GM12875 (cell line): Measurements from ENCODE around the gene SLC4A9.

Experiments
- H3K4me3 ChIP-seq: one replicate; pipeline ENCODE4 v1.5.1; 2011; ENCODE audit warnings: low read depth, low read length, control low read depth
- TF ChIP-seq, protein P1 (sequence below): IDR thresholded peaks from 2 replicates; pipeline ENCODE4 v1.5.1; 2011; ENCODE audit warnings: low read depth, mild to moderate bottlenecking, control low read depth, inconsistent platforms, low read length, moderate library complexity, borderline replicate concordance; ENCODE audit not compliant: insufficient read depth

SLC4A9 gene

DNA sequence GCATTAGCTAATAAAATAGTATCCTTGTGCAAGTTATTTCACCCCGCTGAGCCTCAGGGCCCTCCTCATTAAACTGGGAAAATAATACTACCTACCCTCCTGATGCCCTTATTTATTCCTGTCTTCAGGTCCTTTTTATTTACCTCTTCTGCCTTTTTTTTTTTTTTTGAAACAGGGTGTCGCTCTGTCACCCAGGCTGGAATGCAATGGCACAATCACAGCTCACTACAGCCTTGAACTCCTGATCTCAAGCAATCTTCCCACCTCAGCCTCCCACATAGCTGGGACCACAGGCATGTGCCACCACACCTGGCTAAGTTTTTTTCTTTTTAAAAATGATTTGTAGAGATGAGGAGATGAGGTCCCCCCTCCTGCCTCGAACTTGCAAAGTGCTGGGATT is 34.5 kb upstream of the SLC4A9 start:
- TF ChIP-seq, protein P1, sequence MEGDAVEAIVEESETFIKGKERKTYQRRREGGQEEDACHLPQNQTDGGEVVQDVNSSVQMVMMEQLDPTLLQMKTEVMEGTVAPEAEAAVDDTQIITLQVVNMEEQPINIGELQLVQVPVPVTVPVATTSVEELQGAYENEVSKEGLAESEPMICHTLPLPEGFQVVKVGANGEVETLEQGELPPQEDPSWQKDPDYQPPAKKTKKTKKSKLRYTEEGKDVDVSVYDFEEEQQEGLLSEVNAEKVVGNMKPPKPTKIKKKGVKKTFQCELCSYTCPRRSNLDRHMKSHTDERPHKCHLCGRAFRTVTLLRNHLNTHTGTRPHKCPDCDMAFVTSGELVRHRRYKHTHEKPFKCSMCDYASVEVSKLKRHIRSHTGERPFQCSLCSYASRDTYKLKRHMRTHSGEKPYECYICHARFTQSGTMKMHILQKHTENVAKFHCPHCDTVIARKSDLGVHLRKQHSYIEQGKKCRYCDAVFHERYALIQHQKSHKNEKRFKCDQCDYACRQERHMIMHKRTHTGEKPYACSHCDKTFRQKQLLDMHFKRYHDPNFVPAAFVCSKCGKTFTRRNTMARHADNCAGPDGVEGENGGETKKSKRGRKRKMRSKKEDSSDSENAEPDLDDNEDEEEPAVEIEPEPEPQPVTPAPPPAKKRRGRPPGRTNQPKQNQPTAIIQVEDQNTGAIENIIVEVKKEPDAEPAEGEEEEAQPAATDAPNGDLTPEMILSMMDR = no peak
- no peak overlapping the region for H3K4me3 ChIP-seq

DNA sequence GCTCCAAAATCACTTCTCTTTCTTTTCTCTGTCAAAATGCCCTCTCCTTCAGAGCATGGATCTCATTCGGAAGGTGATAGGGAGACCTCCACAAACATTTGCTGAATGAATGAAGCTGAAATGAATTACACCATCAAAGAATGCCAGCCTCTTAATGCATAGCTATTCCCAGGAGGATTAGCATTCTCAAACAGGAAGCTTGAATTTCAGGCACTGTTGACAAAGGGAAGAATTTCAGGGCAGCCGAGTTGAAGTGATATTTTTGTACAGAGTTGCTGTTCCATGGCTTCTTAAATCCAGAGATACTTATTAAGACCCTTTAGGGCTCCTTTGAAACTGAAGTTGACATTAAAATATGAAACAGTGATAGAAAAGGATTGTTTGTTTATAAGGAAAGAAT is 32.4 kb upstream of the SLC4A9 start:
- TF ChIP-seq, protein P1 = no peak
- no peak overlapping the region for H3K4me3 ChIP-seq

DNA sequence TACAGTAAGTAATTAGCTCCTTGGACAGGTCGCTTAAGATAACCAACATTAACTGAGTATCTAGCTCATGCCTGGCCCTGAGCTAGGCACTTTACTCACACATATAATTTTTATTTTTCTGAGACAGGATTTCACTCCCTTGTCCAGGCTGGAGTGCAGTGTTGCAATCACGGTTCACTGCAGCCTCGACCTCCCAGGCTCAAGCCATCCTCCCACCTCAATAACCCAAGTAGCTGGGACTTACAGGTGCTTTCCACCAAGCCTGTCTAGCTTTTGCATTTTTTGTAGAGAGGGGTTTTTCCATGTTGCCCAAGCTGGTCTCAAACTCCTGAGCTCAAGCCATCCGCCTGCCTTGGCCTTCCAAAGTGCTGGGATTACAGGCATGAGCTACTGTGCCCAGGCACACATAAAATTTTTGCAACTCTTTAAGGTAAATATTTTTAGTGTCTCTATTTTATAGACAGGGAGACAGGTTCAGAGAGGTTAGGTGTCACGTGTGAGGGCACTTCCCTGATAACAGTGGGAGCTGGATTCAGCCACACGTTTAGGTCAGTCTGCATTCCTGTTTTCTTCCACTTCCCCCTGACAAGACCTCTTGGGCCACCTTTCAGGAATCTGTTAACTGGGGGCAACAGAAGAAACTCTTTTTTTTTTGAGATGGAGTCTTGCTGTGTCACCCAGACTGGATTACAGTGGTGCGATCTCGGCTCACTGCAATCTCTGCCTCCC is 31.8 kb upstream of the SLC4A9 start:
- H3K4me3 ChIP-seq = no peak overlapping the region
- TF ChIP-seq, protein P1 = no peak

DNA sequence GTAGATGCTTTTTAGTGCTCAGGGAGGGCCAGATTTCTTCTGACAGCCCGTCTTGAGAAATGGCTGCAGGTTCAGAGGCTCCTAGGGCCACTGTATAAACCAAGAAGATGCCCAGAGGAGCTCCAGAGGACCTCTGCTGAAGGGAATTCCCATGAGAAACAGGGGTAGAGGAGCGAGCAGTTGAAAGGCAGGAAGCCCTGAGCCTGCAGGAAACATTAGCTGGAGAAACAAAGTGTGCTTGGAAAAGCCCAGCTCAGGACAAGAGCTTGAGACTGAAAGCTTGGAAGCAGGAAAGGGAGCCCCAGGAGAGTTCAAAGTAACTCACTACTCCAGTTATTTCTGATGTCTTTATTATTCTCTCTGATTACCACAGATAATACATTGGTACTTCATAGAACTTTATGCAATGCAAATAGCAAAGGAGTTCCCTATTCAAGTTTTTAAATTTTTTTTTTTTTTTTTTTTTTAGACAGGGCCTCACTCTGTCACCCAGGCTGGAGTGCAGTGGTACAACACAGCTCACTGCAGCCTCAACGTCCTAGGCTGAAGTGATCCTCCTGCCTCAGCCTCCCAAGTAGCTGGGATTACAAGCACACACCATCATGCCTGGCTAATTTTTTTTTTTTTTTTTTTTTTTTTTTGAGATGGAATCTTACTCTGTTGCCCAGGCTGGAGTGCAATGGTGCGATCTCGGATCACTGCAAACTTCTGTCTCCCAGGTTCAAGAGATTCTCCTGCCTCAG is 30.1 kb upstream of the SLC4A9 start:
- H3K4me3 ChIP-seq = no peak overlapping the region
- TF ChIP-seq, protein P1 = no peak

DNA sequence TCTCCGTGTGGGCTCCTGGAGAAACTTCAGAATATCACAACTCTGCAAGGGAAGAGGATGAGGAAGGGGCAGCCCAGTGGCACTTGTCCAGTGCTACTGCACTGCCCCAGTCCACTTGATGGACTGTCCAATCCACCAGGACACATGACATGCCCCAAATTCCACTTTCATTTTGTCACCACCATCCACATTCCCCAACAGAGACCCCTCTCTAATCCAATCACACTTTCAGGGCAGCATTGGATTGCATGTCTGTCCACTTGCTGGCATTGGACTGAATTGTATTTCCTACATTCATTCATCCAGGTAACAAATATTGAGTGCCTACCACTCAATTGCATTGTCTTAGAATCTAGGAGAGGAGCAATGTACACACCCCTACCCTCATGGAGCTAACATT is 28.4 kb upstream of the SLC4A9 start:
- TF ChIP-seq, protein P1 = no peak
- H3K4me3 ChIP-seq = no peak overlapping the region

DNA sequence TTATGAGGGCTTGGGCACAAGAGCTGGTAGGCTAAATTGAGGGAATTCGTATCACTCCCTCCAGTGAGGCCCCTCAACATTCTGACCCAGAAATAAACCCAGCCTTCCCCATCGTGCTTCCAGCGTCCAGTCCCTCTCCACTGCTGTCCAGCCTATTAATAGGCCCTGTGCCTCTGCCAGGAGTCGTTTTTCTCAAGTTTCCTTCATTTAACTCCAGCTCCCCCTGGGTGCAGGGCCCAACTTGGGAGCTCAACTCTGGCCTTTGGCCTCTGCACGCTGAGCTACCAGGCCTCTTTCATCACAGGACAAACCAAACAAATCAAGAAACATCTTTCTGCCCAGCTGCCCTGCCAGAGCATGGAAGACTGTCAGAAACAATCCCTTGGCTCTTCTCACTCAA is 23.6 kb upstream of the SLC4A9 start:
- TF ChIP-seq, protein P1 = no peak
- H3K4me3 ChIP-seq = no peak overlapping the region

DNA sequence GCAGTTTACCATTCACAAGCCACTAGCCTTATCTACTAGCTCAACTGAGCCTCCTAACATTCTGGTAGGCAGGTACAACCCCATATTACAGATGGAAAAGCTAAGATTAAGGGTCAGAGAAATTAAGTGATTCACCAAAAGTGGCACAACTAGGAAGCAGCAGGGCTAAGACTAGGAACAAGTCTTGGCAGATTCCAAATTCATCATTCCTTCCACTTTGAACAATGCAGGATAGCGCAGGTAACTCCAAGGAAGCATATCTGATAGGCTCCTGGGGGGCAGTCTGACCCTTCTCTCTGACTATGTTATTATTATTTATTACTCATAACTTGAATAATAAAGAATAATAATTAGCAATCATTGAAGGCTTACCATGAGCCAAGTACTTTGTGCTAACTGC is 22.1 kb upstream of the SLC4A9 start:
- no peak overlapping the region for H3K4me3 ChIP-seq
- TF ChIP-seq, protein P1 = no peak
